WTC11 (cell line): ENCODE results near the gene GTF2H3.

ENCODE experiments used
- CREB1 ChIP-seq: sonication (generic); formaldehyde crosslinking; IDR thresholded peaks from 2 replicates; pipeline ENCODE4 v1.8.0; 2023; ENCODE audit warnings: mild to moderate bottlenecking, missing genetic modification reagents
- JUN ChIP-seq: sonication (generic); formaldehyde crosslinking; IDR thresholded peaks from 2 replicates; pipeline ENCODE4 v1.8.0; 2023; ENCODE audit warnings: mild to moderate bottlenecking, missing genetic modification reagents
- MAX ChIP-seq: sonication (generic); formaldehyde crosslinking; IDR thresholded peaks from 2 replicates; pipeline ENCODE4 v1.8.0; 2022; ENCODE audit warnings: mild to moderate bottlenecking, missing genetic modification reagents
- NR2C2 ChIP-seq: sonication (generic); formaldehyde crosslinking; IDR thresholded peaks from 2 replicates; pipeline ENCODE4 v1.8.0; 2022; ENCODE audit warnings: mild to moderate bottlenecking, missing genetic modification reagents
- ZNF232 ChIP-seq: sonication (generic); formaldehyde crosslinking; IDR thresholded peaks from 2 replicates; pipeline ENCODE4 v1.8.0; 2022; ENCODE audit warnings: mild to moderate bottlenecking, missing genetic modification reagents
- ZNF263 ChIP-seq: sonication (generic); formaldehyde crosslinking; IDR thresholded peaks from 2 replicates; pipeline ENCODE4 v1.8.1; 2022; ENCODE audit warnings: low read depth, mild to moderate bottlenecking, moderate library complexity, missing genetic modification reagents
- TF ChIP-seq, protein P1 (sequence below): fragments of 200-600 bp; IDR thresholded peaks from 2 replicates; pipeline ENCODE4 v1.8.0; 2022; ENCODE audit warnings: antibody characterized with exemption

DNA sequence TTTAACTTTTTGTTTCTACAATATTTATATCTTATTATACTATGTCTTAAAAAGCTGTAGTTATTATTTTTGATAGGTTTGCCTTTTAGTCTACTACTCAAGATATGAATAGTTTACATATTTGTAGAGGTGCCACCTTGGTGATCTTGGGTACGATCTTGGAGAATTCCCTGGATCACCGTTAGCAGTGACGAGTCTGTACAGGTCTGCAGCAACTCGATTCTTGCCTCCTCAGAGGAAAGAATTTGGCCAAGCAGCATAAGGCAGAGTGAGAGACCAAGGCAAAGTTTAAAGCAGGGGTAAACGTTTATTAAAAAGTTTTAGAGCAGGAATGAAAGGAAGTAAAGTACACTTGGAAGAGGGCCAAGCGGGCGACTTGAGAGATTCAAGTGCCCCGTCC is 34.1 kb downstream of the GTF2H3 start:
- TF ChIP-seq, protein P1, sequence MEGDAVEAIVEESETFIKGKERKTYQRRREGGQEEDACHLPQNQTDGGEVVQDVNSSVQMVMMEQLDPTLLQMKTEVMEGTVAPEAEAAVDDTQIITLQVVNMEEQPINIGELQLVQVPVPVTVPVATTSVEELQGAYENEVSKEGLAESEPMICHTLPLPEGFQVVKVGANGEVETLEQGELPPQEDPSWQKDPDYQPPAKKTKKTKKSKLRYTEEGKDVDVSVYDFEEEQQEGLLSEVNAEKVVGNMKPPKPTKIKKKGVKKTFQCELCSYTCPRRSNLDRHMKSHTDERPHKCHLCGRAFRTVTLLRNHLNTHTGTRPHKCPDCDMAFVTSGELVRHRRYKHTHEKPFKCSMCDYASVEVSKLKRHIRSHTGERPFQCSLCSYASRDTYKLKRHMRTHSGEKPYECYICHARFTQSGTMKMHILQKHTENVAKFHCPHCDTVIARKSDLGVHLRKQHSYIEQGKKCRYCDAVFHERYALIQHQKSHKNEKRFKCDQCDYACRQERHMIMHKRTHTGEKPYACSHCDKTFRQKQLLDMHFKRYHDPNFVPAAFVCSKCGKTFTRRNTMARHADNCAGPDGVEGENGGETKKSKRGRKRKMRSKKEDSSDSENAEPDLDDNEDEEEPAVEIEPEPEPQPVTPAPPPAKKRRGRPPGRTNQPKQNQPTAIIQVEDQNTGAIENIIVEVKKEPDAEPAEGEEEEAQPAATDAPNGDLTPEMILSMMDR: no peak
- TF ChIP-seq MAX (CRISPR knock-in tag) (no peak), JUN (CRISPR knock-in tag) (no peak), ZNF232 (CRISPR knock-in tag) (no peak), NR2C2 (CRISPR knock-in tag) (no peak), CREB1 (CRISPR knock-in tag) (no peak), ZNF263 (CRISPR knock-in tag) (no peak)
